OCI-LY3 (cell line): ENCODE measurements around the gene MCC.

Experiments
- H2AFZ ChIP-seq: fragments of 200-600, 300-600 bp; shearing (Covaris generic); 2 replicates; pipeline ENCODE4 v1.6.0; 2014; ENCODE audit warnings: antibody characterized with exemption, low read depth, low read length
- H3K27ac ChIP-seq: fragments of 200-600, 300-600 bp; sonication (generic); 2 replicates; pipeline ENCODE4 v1.5.1; 2014; ENCODE audit warnings: mild to moderate bottlenecking, low read length, moderate library complexity, mixed read lengths
- H3K27me3 ChIP-seq: fragments of 200-600, 300-600 bp; sonication (generic); 2 replicates; pipeline ENCODE4 v1.6.1; 2014; ENCODE audit warnings: low read depth, low read length, mixed read lengths
- H3K36me3 ChIP-seq: fragments of 200-600, 300-600 bp; sonication (generic); replicated peaks from 2 replicates; pipeline ENCODE3; 2014; ENCODE audit warnings: low read depth, low read length, mixed read lengths
- H3K4me1 ChIP-seq: fragments of 300-600, 200-600 bp; sonication (generic); 2 replicates; pipeline ENCODE4 v1.6.1; 2014; ENCODE audit warnings: low read length, mixed read lengths
- H3K4me2 ChIP-seq: fragments of 200-600, 300-600 bp; sonication (generic); 2 replicates; pipeline ENCODE4 v1.6.1; 2014; ENCODE audit warnings: low read length, mixed read lengths
- H3K4me3 ChIP-seq: fragments of 300-600, 200-600 bp; sonication (generic); 2 replicates; pipeline ENCODE4 v1.5.1; 2014; ENCODE audit warnings: antibody characterized with exemption, mild to moderate bottlenecking, low read length, moderate library complexity
- H3K79me2 ChIP-seq: fragments of 300-600, 200-600 bp; shearing (Covaris generic); 2 replicates; pipeline ENCODE4 v1.6.1; 2014; ENCODE audit warnings: mild to moderate bottlenecking, low read length, mixed read lengths
- H3K9ac ChIP-seq: fragments of 300-600, 200-600 bp; shearing (Covaris generic); 2 replicates; pipeline ENCODE4 v1.6.0; 2014; ENCODE audit warnings: mild to moderate bottlenecking, low read length, moderate library complexity
- H3K9me3 ChIP-seq: fragments of 200-600, 300-600 bp; shearing (Covaris generic); 2 replicates; pipeline ENCODE4 v1.6.1; 2014; ENCODE audit warnings: low read length, mixed read lengths; ENCODE audit not compliant: insufficient read depth
- H4K20me1 ChIP-seq: fragments of 200-600, 300-600 bp; sonication (generic); 2 replicates; pipeline ENCODE4 v1.6.1; 2016; ENCODE audit warnings: low read length, mixed read lengths; ENCODE audit not compliant: insufficient read depth
- CTCF ChIP-seq: fragments of 200-600, 300-600 bp; sonication (generic); IDR thresholded peaks from 2 replicates; pipeline ENCODE4 v1.5.1; 2014; ENCODE audit warnings: antibody characterized with exemption, low read length, low read depth
- EZH2phosphoT487 ChIP-seq: fragments of 200-600 bp; shearing (Covaris generic); IDR thresholded peaks from 2 replicates; pipeline ENCODE4 v1.6.1; 2018; ENCODE audit warnings: antibody characterized with exemption, mixed run types, low read depth

Gene MCC

GRCh38 chr5:113157886-113158285, 330.4 kb downstream of the MCC start:
- H3K9ac ChIP-seq, result no peak overlapping the region
- H3K4me1 ChIP-seq, result no peaks in the 10 kb centered on the region
- H3K9me3 ChIP-seq, result no peaks in the 10 kb centered on the region
- TF ChIP-seq CTCF (no peak), EZH2phosphoT487 (no peak)
- H3K4me2 ChIP-seq, result no peak overlapping the region
- H2AFZ ChIP-seq, result no peak overlapping the region
- no peaks in the 10 kb centered on the region; the same call in 1 of the 2 replicates for H3K27me3 ChIP-seq
- H3K36me3 ChIP-seq, result no peaks in the 10 kb centered on the region
- H3K27ac ChIP-seq, result no peak overlapping the region
- no peak overlapping the region for H3K4me3 ChIP-seq
- H4K20me1 ChIP-seq, result no peaks in the 10 kb centered on the region
- no peaks in the 10 kb centered on the region for H3K79me2 ChIP-seq

DNA sequence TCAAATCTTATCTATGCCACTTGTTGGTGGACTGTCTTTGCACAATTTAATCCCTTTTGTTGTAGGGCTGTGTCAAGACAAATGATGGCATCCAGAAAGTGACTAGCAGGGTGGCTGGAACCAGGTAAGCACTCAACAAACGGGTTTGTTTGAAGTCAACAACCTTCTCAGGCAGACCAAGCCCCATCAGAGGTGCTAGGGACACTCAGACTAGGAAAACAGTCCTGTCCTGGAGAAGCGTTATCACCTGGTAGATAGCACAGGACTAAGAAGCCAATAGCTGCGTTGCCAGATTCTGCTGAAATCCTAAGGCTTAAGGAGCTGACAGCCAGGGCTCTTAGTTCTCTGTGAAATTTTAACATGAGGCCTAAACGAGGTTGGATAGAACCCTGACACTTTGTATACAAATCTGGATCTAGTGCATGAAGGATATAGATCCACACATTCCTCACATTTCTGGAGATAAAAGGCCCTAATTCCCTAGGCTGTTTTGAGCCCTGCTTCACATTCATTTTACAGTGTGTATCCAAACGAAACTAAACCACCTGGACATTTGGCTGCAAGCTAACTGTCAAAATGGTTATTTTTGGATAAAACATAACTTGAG, 331.9 kb downstream of the MCC start:
- H3K4me2 ChIP-seq, result no peak overlapping the region
- no peaks in the 10 kb centered on the region for H4K20me1 ChIP-seq
- no peaks in the 10 kb centered on the region; the same call in 1 of the 2 replicates for H3K27me3 ChIP-seq
- H3K9me3 ChIP-seq, result no peaks in the 10 kb centered on the region
- H3K9ac ChIP-seq, result no peak overlapping the region
- no peaks in the 10 kb centered on the region for H3K4me1 ChIP-seq
- no peak overlapping the region for H2AFZ ChIP-seq
- no peaks in the 10 kb centered on the region for H3K79me2 ChIP-seq
- H3K36me3 ChIP-seq, result no peaks in the 10 kb centered on the region
- no peak overlapping the region for H3K27ac ChIP-seq
- H3K4me3 ChIP-seq, result no peak overlapping the region
- TF ChIP-seq CTCF (no peak), EZH2phosphoT487 (no peak)

- Histone ChIP-seq H3K27ac (no peak overlapping the region), H3K4me3 (no peak overlapping the region)
- no peak for TF ChIP-seq CTCF
- TF ChIP-seq EZH2phosphoT487, result no peak
Measured at GRCh38 chr5:113153512-113154097, 334.6 kb downstream of the MCC start.

DNA sequence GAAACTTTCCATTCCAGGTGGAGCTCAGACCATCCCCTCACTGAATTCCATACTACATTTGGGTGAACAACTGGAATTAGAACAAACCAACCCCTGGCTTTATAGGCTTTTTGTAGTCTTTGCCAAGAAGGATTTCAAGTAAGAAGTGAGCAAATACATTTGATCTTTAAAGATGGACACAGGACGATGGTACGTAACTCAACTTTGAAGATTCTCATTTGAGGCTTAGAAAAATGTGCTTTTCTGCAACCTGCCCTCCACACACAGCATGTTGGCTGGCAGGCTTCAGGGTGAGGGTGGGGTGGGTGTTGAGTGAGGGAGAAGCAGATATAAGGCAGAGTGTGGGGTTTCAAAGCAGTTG, 335.9 kb downstream of the MCC start:
- no peak overlapping the region for H3K27ac ChIP-seq
- H3K79me2 ChIP-seq, result no peaks in the 10 kb centered on the region
- H3K9me3 ChIP-seq, result no peaks in the 10 kb centered on the region
- no peak overlapping the region for H3K4me3 ChIP-seq
- no peak overlapping the region for H3K9ac ChIP-seq
- H3K27me3 ChIP-seq, result no peaks in the 10 kb centered on the region; the same call in 1 of the 2 replicates
- H3K4me1 ChIP-seq, result no peaks in the 10 kb centered on the region
- no peak overlapping the region for H2AFZ ChIP-seq
- H3K4me2 ChIP-seq, result no peak overlapping the region
- TF ChIP-seq CTCF, result no peak
- TF ChIP-seq EZH2phosphoT487, result no peak
- no peaks in the 10 kb centered on the region for H3K36me3 ChIP-seq
- no peaks in the 10 kb centered on the region for H4K20me1 ChIP-seq

More at GRCh38 chr5:113153512-113154097, 334.6 kb downstream of the MCC start:
- Histone ChIP-seq H3K9ac (no peak overlapping the region), H3K27me3 (no peaks in the 10 kb centered on the region; the same call in 1 of the 2 replicates), H3K36me3 (no peaks in the 10 kb centered on the region), H3K4me1 (no peaks in the 10 kb centered on the region), H3K4me2 (no peak overlapping the region), H3K79me2 (no peaks in the 10 kb centered on the region), H4K20me1 (no peaks in the 10 kb centered on the region), H3K9me3 (no peaks in the 10 kb centered on the region), H2AFZ (no peak overlapping the region)
